ENCODE measurements around the gene DMP1. TPM values are rescaled to one million over a fixed set of nuclear protein-coding genes. Genes with fewer than 3 reads are reported as not detected.

DMP1 gene
- total RNA-seq, 1 experiment from 2014 or later, result not detected

DNA sequence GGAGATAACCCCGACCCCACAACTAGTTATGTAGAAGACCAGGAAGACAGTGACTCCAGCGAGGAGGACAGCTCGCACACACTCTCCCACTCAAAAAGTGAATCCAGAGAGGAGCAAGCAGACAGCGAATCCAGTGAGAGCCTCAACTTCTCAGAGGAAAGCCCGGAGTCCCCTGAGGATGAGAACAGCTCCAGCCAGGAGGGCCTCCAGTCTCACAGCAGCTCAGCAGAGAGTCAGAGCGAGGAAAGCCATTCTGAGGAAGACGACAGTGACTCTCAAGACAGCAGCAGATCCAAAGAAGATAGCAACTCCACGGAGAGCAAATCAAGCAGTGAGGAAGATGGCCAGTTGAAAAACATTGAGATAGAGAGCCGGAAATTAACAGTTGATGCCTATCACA is 12.8 kb downstream of the DMP1 start:
- Histone ChIP-seq H3K79me2 (ENCODE audit: low read length) (no peaks in the 10 kb centered on the region), H3F3A (ENCODE audit: low read length, unreplicated experiment) (no peaks in the 10 kb centered on the region), H4K20me1 (ENCODE audit: low read length) (no peaks in the 10 kb centered on the region), H3K27ac (ENCODE audit: low read length) (no peak overlapping the region), H2AFZ (ENCODE audit: low read length) (no peak overlapping the region), H3K9me2 (replicated peaks; ENCODE audit: low read length) (no peaks in the 10 kb centered on the region), H3K27me3 (ENCODE audit: low read length) (no peaks in the 10 kb centered on the region), H3K9me3 (ENCODE audit: low read length) (no peaks in the 10 kb centered on the region), H3K4me2 (ENCODE audit: low read length) (no peak overlapping the region), H3K9ac (ENCODE audit: low read length) (no peak overlapping the region), H3K4me3 (ENCODE audit: low read length) (no peak overlapping the region), H3K36me3 (ENCODE audit: low read depth, low read length) (no peaks in the 10 kb centered on the region), H3K4me1 (ENCODE audit: insufficient read depth, low read length) (peaks cover 25% of the 10 kb centered on the region)
- ChIA-PET POLR2A (ENCODE audit: unreplicated experiment) (no interaction called here), CTCF (no interaction called here)
- ATAC-seq (no peak), DNase-seq (no peak)
- no peak for TF ChIP-seq EZH2 (IDR thresholded peaks at IDR 0.05; ENCODE audit: low read length, unreplicated experiment)
- TF ChIP-seq EZH2phosphoT487 (IDR thresholded peaks at IDR 0.05; ENCODE audit: borderline replicate concordance, low read length), result no peak
- TF ChIP-seq, protein P1, sequence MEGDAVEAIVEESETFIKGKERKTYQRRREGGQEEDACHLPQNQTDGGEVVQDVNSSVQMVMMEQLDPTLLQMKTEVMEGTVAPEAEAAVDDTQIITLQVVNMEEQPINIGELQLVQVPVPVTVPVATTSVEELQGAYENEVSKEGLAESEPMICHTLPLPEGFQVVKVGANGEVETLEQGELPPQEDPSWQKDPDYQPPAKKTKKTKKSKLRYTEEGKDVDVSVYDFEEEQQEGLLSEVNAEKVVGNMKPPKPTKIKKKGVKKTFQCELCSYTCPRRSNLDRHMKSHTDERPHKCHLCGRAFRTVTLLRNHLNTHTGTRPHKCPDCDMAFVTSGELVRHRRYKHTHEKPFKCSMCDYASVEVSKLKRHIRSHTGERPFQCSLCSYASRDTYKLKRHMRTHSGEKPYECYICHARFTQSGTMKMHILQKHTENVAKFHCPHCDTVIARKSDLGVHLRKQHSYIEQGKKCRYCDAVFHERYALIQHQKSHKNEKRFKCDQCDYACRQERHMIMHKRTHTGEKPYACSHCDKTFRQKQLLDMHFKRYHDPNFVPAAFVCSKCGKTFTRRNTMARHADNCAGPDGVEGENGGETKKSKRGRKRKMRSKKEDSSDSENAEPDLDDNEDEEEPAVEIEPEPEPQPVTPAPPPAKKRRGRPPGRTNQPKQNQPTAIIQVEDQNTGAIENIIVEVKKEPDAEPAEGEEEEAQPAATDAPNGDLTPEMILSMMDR (conservative IDR thresholded peaks at IDR 0.05; ENCODE audit: low read depth, low read length), result no peak
- BruUV-seq (replicated peaks), result no TSS peak
- intact Hi-C loops (cut with micrococcal nuclease), result no loop called here

DNA sequence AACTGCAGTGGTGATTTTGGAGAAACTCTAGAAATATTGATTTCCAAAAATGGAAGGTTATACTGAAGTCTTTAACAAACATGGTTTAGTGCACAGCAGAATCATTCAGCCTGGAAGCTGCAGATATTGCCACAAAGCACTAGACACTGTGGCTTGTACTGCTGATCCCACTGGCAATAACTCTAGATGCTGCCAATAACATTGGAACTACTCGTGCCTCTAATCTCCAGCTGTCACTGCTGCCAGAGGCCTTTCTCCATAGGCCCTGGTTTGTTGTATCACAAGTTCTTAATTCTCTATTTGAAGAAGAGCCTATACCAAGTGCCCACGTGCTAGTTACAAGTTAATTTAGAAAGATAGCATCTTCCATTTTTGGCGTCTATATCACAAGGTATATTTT is 19.3 kb downstream of the DMP1 start:
- Histone ChIP-seq H3K36me3 (ENCODE audit: low read depth, low read length) (no peaks in the 10 kb centered on the region; the same call in 1 of the 2 replicates), H3K79me2 (ENCODE audit: low read length) (no peaks in the 10 kb centered on the region), H3K9me3 (ENCODE audit: low read length) (no peaks in the 10 kb centered on the region), H3K9me2 (replicated peaks; ENCODE audit: low read length) (no peaks in the 10 kb centered on the region), H3K27me3 (ENCODE audit: low read length) (no peaks in the 10 kb centered on the region), H3K9ac (ENCODE audit: low read length) (no peak overlapping the region), H3K4me1 (ENCODE audit: insufficient read depth, low read length) (no peaks in the 10 kb centered on the region), H2AFZ (ENCODE audit: low read length) (no peak overlapping the region), H3K4me2 (ENCODE audit: low read length) (no peak overlapping the region), H3F3A (ENCODE audit: low read length, unreplicated experiment) (no peaks in the 10 kb centered on the region), H4K20me1 (ENCODE audit: low read length) (no peaks in the 10 kb centered on the region), H3K4me3 (ENCODE audit: low read length) (no peak overlapping the region), H3K27ac (ENCODE audit: low read length) (no peak overlapping the region)
- DNase-seq (no peak), ATAC-seq (no peak)
- ChIA-PET CTCF (interaction anchor here (0.6 kb wide), 1 partner anchor 10 kb away, joined by 3 read pairs; no protein-coding TSS in a partner anchor), POLR2A (ENCODE audit: unreplicated experiment) (no interaction called here)
- TF ChIP-seq EZH2phosphoT487 (IDR thresholded peaks at IDR 0.05; ENCODE audit: borderline replicate concordance, low read length) (no peak), EZH2 (IDR thresholded peaks at IDR 0.05; ENCODE audit: low read length, unreplicated experiment) (no peak)
- TF ChIP-seq, protein P1 (conservative IDR thresholded peaks at IDR 0.05; ENCODE audit: low read depth, low read length), result no peak
- no TSS peak for BruUV-seq (replicated peaks)
- intact Hi-C loops (cut with micrococcal nuclease), result no loop called here

DNA sequence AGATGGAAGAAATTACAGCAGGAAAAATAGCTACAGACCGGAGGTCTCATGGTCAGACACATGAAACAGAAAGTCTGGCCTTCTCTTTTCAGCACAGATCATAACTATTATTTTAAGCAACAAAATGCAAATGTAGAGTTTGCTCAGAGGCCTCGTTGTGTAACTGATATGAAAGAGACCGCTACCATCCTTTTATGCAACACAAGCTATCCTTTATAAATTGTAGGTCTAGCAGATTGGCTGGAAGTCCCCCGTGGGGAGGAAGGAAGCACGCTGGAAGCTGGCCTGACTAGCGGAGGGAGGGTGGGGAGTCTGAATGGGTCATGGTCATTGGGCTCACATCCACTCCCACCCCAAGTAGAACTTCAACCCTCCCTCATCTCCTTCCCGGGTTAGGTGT is 27.7 kb downstream of the DMP1 start:
- no peak overlapping the region for H3K27ac ChIP-seq (ENCODE audit: low read length)
- DNase-seq (no peak), ATAC-seq (no peak)
- no peak overlapping the region for H3K9ac ChIP-seq (ENCODE audit: low read length)
- H3K4me3 ChIP-seq (ENCODE audit: low read length), result no peak overlapping the region
- ChIA-PET CTCF (interaction anchor here (0.6 kb wide), 1 partner anchor 375 kb away, joined by 5 read pairs; no protein-coding TSS in a partner anchor), POLR2A (ENCODE audit: unreplicated experiment) (no interaction called here)
- H2AFZ ChIP-seq (ENCODE audit: low read length), result no peak overlapping the region
- no peaks in the 10 kb centered on the region for H3K9me2 ChIP-seq (replicated peaks; ENCODE audit: low read length)
- H3F3A ChIP-seq (ENCODE audit: low read length, unreplicated experiment), result no peaks in the 10 kb centered on the region
- no peaks in the 10 kb centered on the region for H3K79me2 ChIP-seq (ENCODE audit: low read length)
- intact Hi-C loops (cut with micrococcal nuclease), result loop anchor here (1.0 to 10.0 kb wide), 2 partner anchors 134 to 297 kb away; partner anchors contain the start of gene SPP1
- H3K9me3 ChIP-seq (ENCODE audit: low read length), result no peaks in the 10 kb centered on the region
- no TSS peak for BruUV-seq (replicated peaks)
- TF ChIP-seq, protein P1 (conservative IDR thresholded peaks at IDR 0.05; ENCODE audit: low read depth, low read length), result no peak
- no peak for TF ChIP-seq EZH2 (IDR thresholded peaks at IDR 0.05; ENCODE audit: low read length, unreplicated experiment)
- TF ChIP-seq EZH2phosphoT487 (IDR thresholded peaks at IDR 0.05; ENCODE audit: borderline replicate concordance, low read length), result no peak
- no peak overlapping the region for H3K4me2 ChIP-seq (ENCODE audit: low read length)
- no peaks in the 10 kb centered on the region for H3K36me3 ChIP-seq (ENCODE audit: low read depth, low read length)
- H3K27me3 ChIP-seq (ENCODE audit: low read length), result no peaks in the 10 kb centered on the region
- no peaks in the 10 kb centered on the region for H3K4me1 ChIP-seq (ENCODE audit: insufficient read depth, low read length)
- no peaks in the 10 kb centered on the region for H4K20me1 ChIP-seq (ENCODE audit: low read length)
